Right atrium auricular region (tissue), 2 donors: ENCODE results near the gene USP10. TPM values are rescaled to one million over a fixed set of nuclear protein-coding genes. Genes with fewer than 3 reads are reported as not detected.
A peak's percentile ranks its signal among the peaks of the same experiment; 100 is the strongest.

Experiments
- DNase-seq: peaks from one replicate; pipeline ENCODE4 v3.0.0-alpha.2; 2019; ENCODE audit warnings: low spot score
- H3K27ac ChIP-seq, 2 donors: fragments of 200-600 bp; sonication (generic); 1 replicate in 1 of 2; 2 replicates in 1 of 2; pipeline ENCODE4 v1.5.1; 2016 to 2019
- H3K27me3 ChIP-seq, 2 donors: fragments of 200-600 bp; sonication (generic); one replicate each; pipeline versions ENCODE4 v1.5.1 to v1.6.0; 2017 to 2019
- H3K36me3 ChIP-seq: fragments of 200-600 bp; sonication (generic); one replicate; pipeline ENCODE4 v1.5.1; 2016
- H3K4me1 ChIP-seq, 2 donors: fragments of 200-600 bp; sonication (generic); one replicate each; pipeline versions ENCODE4 v1.5.1 to v1.6.0; 2017 to 2019
- H3K4me3 ChIP-seq, 2 donors: fragments of 200-600 bp; sonication (generic); 1 replicate in 1 of 2; 2 replicates in 1 of 2; pipeline ENCODE4 v1.5.1; 2017 to 2019; ENCODE audit warnings: mild to moderate bottlenecking in 1 of 2, moderate library complexity in 1 of 2
- H3K9me3 ChIP-seq, 2 donors: fragments of 200-600 bp; sonication (generic); one replicate each; pipeline ENCODE4 v1.5.1; 2019
- total RNA-seq, 2 donors: library from RNA; depleted of rRNA; stranded (reverse); fragments of >200 nt; gene quantifications; one replicate each; pipeline ENCODE4 v1.1.0, GENCODE V29; 2016
- TF ChIP-seq, protein P1 (sequence below), 2 donors: fragments of 200-600 bp; sonication (generic); IDR thresholded peaks; one replicate each; pipeline ENCODE4 v1.5.1; 2019; ENCODE audit warnings: antibody characterized with exemption in 2 of 2

The USP10 gene
- total RNA-seq, 2 donors from 2014 or later, result 44.9 to 52.3 TPM

DNA sequence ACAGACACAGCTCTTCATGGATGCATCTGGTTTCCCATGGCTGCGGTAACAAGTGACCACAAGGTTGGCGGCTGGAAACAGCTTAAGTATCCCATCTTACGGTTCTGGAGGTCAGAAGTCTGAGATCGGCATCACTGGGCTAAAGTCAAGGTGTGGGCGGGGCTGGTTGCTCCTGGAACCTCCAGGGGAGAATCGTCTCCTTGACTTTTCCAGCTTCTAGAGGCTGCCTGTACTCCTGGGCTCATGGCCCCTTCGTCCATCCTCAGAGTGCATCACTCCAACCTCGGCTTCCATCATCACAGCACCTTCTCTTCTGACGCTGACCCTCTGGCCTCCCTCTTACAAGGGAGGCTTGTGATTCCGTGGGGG is 107.1 kb downstream of the USP10 start:
- H3K9me3 ChIP-seq, result no peaks in the 10 kb centered on the region
- DNase-seq, result no peak
- TF ChIP-seq, protein P1, sequence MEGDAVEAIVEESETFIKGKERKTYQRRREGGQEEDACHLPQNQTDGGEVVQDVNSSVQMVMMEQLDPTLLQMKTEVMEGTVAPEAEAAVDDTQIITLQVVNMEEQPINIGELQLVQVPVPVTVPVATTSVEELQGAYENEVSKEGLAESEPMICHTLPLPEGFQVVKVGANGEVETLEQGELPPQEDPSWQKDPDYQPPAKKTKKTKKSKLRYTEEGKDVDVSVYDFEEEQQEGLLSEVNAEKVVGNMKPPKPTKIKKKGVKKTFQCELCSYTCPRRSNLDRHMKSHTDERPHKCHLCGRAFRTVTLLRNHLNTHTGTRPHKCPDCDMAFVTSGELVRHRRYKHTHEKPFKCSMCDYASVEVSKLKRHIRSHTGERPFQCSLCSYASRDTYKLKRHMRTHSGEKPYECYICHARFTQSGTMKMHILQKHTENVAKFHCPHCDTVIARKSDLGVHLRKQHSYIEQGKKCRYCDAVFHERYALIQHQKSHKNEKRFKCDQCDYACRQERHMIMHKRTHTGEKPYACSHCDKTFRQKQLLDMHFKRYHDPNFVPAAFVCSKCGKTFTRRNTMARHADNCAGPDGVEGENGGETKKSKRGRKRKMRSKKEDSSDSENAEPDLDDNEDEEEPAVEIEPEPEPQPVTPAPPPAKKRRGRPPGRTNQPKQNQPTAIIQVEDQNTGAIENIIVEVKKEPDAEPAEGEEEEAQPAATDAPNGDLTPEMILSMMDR (IDR thresholded peaks at IDR 0.05), result no peak
- H3K27me3 ChIP-seq, result no peaks in the 10 kb centered on the region
- peak overlapping the region in 1 of 2 donors; percentile 58 for H3K27ac ChIP-seq
- H3K4me3 ChIP-seq, result no peak overlapping the region
- no peaks in the 10 kb centered on the region for H3K4me1 ChIP-seq
- no peaks in the 10 kb centered on the region for H3K36me3 ChIP-seq

- Histone ChIP-seq H3K27me3 (no peaks in the 10 kb centered on the region), H3K9me3 (no peaks in the 10 kb centered on the region), H3K4me3 (no peak overlapping the region), H3K36me3 (no peaks in the 10 kb centered on the region), H3K27ac (no peak overlapping the region), H3K4me1 (no peaks in the 10 kb centered on the region)
- DNase-seq, result no peak
- TF ChIP-seq, protein P1 (IDR thresholded peaks at IDR 0.05), result no peak
Observed at GRCh38 chr16:84807776-84808175, 108.0 kb downstream of the USP10 start.

DNA sequence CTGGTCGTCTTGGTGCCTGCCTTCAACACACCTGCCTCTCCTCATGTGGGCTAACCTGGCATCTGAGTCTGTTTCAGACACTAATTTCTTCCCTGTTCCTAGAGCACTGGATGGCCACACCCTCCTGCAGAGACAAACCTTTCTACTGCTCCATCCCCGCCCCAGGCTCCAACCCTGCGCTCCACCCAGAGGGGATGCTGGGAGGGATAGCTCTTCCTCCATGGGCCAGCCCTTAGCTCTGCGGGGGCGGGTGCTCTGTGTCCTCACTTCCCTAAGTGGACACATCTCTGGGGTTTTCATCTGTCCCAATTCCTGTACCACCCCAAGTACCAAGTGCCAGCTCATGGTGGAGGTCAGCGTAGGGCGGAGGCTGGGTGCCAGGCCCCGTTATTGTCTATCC is 109.0 kb downstream of the USP10 start:
- DNase-seq, result no peak
- Histone ChIP-seq H3K27ac (no peak overlapping the region), H3K27me3 (no peaks in the 10 kb centered on the region), H3K4me3 (no peak overlapping the region), H3K4me1 (no peaks in the 10 kb centered on the region), H3K36me3 (no peaks in the 10 kb centered on the region), H3K9me3 (no peaks in the 10 kb centered on the region)
- TF ChIP-seq, protein P1 (IDR thresholded peaks at IDR 0.05), result no peak

- no peaks in the 10 kb centered on the region for H3K36me3 ChIP-seq
- TF ChIP-seq, protein P1 (IDR thresholded peaks at IDR 0.05), result no peak
- H3K27ac ChIP-seq, result peak overlapping the region in 1 of 2 donors; percentile 10
- H3K4me1 ChIP-seq, result no peaks in the 10 kb centered on the region
- H3K4me3 ChIP-seq, result no peak overlapping the region
- no peaks in the 10 kb centered on the region for H3K9me3 ChIP-seq
- DNase-seq, result no peak
- H3K27me3 ChIP-seq, result no peaks in the 10 kb centered on the region
Observed at GRCh38 chr16:84810518-84811273, 110.9 kb downstream of the USP10 start.

GRCh38 chr16:84811529-84811928 is 111.7 kb downstream of the USP10 start:
- H3K9me3 ChIP-seq, result no peaks in the 10 kb centered on the region
- H3K27me3 ChIP-seq, result no peaks in the 10 kb centered on the region
- no peak for DNase-seq
- no peak overlapping the region for H3K27ac ChIP-seq
- H3K4me1 ChIP-seq, result no peaks in the 10 kb centered on the region
- no peak overlapping the region for H3K4me3 ChIP-seq
- no peaks in the 10 kb centered on the region for H3K36me3 ChIP-seq
- TF ChIP-seq, protein P1 (IDR thresholded peaks at IDR 0.05), result no peak
